Measurements from ENCODE around the gene KCNIP1.
A peak's percentile ranks its signal among the peaks of the same experiment; 100 is the strongest.

The KCNIP1 gene

DNA sequence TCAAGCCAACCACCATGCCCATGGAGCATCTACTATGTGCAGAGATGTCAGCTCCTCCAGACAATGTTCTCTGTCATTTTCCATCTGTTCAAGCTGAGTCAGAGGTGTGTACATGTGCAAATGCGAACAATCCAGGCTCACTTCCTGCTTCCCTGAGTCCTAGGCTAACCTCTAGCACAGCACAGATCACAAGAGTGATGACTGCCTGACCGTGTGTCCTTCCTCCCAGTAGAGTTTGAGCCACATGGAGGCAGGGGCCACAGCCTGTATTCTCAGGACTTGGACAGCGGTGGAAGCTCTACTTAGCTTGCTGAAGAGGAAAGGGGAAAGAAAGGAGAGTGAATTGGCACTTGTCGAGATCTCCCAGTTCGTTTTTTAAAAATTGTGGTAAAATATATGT is 87.2 kb downstream of the KCNIP1 start:
- Histone ChIP-seq H2BK12ac (ENCODE audit: low read length) (no peak overlapping the region), H3K36me3 (ENCODE audit: control insufficient read depth in 1 of 2, insufficient read depth in 2 of 2, low read length in 2 of 2) (no peaks in the 10 kb centered on the region), H3K4ac (ENCODE audit: low read depth, low read length) (no peak overlapping the region), H3K4me1 (ENCODE audit: control insufficient read depth in 1 of 2, insufficient read depth in 2 of 2, low read length in 2 of 2) (no peaks in the 10 kb centered on the region), H3K79me2 (ENCODE audit: control insufficient read depth, insufficient read depth, low read length, poor library complexity) (no peaks in the 10 kb centered on the region), H3K27ac (ENCODE audit: low read depth, low read length) (no peak overlapping the region), H3K23ac (ENCODE audit: low read length) (no peak overlapping the region), H4K91ac (ENCODE audit: low read depth, low read length) (no peak overlapping the region), H2BK120ac (ENCODE audit: insufficient read depth, low read length, poor library complexity) (no peak overlapping the region), H3K14ac (ENCODE audit: low read length) (no peak overlapping the region), H3K4me2 (ENCODE audit: low read length) (no peak overlapping the region), H3K9ac (ENCODE audit: low read length) (no peak overlapping the region), H4K12ac (ENCODE audit: low read depth, low read length) (no peak overlapping the region), H3K9me3 (ENCODE audit: insufficient read depth, low read depth, low read length) (no peaks in the 10 kb centered on the region), H3K18ac (ENCODE audit: low read length) (no peak overlapping the region), H4K8ac (ENCODE audit: low read depth, low read length) (no peak overlapping the region), H3K27me3 (ENCODE audit: insufficient read depth, low read length) (no peaks in the 10 kb centered on the region), H2BK5ac (ENCODE audit: low read depth, low read length, poor library complexity) (no peak overlapping the region), H2AFZ (ENCODE audit: insufficient read depth, low read length, poor library complexity) (no peak overlapping the region), H2AK5ac (ENCODE audit: low read length) (no peak overlapping the region), H3K79me1 (ENCODE audit: low read length) (no peaks in the 10 kb centered on the region), H3K4me3 (ENCODE audit: low read depth, low read length) (no peak overlapping the region)
- no peak for DNase-seq
- WGBS (ENCODE audit: extremely low coverage, insufficient coverage, insufficient read length): no CpG with 5 or more reads among the region's 5 CpGs

DNA sequence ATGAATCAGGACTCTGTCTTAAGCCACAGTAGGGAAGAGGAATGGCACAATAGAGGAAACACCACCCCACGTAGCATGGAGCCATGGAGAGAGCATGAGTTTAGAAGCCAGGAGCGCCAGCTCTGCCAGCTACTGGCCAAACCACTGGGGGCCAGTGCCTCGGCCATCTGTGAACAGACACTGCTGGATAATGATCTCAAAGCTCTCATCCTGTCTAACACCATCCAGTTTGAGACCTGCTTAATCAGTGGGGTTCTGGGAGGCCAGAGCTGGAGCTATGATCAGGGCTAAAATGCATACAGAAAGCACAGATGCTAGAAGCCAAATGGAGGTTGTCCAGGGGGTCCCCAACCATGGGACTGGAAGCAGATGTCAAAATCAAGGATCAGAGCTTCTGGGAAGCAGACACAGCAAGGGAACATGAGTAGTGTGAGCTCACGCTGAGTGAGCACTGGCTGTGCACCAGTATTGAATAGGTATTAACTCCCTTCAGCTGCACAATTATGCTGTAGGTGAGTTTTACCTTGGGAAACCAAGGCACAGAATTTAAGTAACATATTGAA is 92.7 kb downstream of the KCNIP1 start:
- H3K36me3 ChIP-seq (ENCODE audit: control insufficient read depth in 1 of 2, insufficient read depth in 2 of 2, low read length in 2 of 2): no peaks in the 10 kb centered on the region
- no peak overlapping the region for H4K12ac ChIP-seq (ENCODE audit: low read depth, low read length)
- no peak overlapping the region for H3K9ac ChIP-seq (ENCODE audit: low read length)
- H3K27me3 ChIP-seq (ENCODE audit: insufficient read depth, low read length): no peaks in the 10 kb centered on the region
- H3K9me3 ChIP-seq (ENCODE audit: insufficient read depth, low read depth, low read length): no peaks in the 10 kb centered on the region
- no peak overlapping the region for H4K8ac ChIP-seq (ENCODE audit: low read depth, low read length)
- H3K4me2 ChIP-seq (ENCODE audit: low read length): no peak overlapping the region
- DNase-seq: no peak
- no peak overlapping the region for H2BK5ac ChIP-seq (ENCODE audit: low read depth, low read length, poor library complexity)
- H2BK120ac ChIP-seq (ENCODE audit: insufficient read depth, low read length, poor library complexity): no peak overlapping the region
- no peaks in the 10 kb centered on the region for H3K79me1 ChIP-seq (ENCODE audit: low read length)
- no peaks in the 10 kb centered on the region for H3K79me2 ChIP-seq (ENCODE audit: control insufficient read depth, insufficient read depth, low read length, poor library complexity)
- no peak overlapping the region for H3K4me3 ChIP-seq (ENCODE audit: low read depth, low read length)
- H2AFZ ChIP-seq (ENCODE audit: insufficient read depth, low read length, poor library complexity): no peak overlapping the region
- peaks cover 19 to 22% of the 10 kb centered on the region in 2 experiments for H3K4me1 ChIP-seq (ENCODE audit: control insufficient read depth in 1 of 2, insufficient read depth in 2 of 2, low read length in 2 of 2)
- no peak overlapping the region for H3K14ac ChIP-seq (ENCODE audit: low read length)
- no peak overlapping the region for H3K4ac ChIP-seq (ENCODE audit: low read depth, low read length)
- H3K23ac ChIP-seq (ENCODE audit: low read length): no peak overlapping the region
- H2AK5ac ChIP-seq (ENCODE audit: low read length): no peak overlapping the region
- no CpG with 5 or more reads among the region's 4 CpGs for WGBS (ENCODE audit: extremely low coverage, insufficient coverage, insufficient read length)
- no peak overlapping the region for H3K18ac ChIP-seq (ENCODE audit: low read length)
- H3K27ac ChIP-seq (ENCODE audit: low read depth, low read length): peak overlapping the region; percentile 3
- H2BK12ac ChIP-seq (ENCODE audit: low read length): no peak overlapping the region
- H4K91ac ChIP-seq (ENCODE audit: low read depth, low read length): no peak overlapping the region

DNA sequence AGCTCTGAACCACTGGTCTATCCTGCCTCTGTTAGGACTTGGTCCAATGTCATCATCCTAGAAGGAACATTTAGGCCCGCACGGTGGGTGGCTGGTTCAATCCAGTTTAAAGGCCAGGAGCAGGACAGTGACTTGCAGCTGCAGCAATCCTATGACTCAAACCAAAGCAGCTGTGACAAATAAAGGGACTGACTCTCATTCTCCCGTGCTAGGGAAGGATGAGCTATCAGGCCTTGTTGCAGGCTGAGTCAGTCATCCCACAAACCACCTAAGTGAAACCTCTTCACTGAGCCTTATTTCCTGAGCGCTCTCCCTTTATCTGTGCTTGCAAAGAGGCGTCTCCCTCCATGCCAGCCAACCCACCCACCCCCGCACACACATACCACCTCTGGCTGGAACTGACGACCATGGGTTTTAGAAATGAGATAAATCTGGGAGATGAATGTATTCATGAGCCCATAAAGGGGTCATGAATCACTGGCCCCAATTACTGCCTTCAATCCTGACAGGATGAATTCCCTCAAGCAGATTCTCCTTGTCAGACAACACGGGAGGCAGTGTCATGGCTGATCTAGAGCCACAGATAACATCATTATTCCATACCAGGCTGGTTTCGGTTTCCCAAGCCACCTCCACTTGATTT is 93.4 kb downstream of the KCNIP1 start:
- H2BK12ac ChIP-seq (ENCODE audit: low read length): no peak overlapping the region
- no peaks in the 10 kb centered on the region for H3K27me3 ChIP-seq (ENCODE audit: insufficient read depth, low read length)
- WGBS (ENCODE audit: extremely low coverage, insufficient coverage, insufficient read length): no CpG with 5 or more reads among the region's 9 CpGs
- no peak overlapping the region for H3K14ac ChIP-seq (ENCODE audit: low read length)
- no peak overlapping the region for H4K8ac ChIP-seq (ENCODE audit: low read depth, low read length)
- H3K79me1 ChIP-seq (ENCODE audit: low read length): no peaks in the 10 kb centered on the region
- H3K4me1 ChIP-seq (ENCODE audit: control insufficient read depth in 1 of 2, insufficient read depth in 2 of 2, low read length in 2 of 2): peaks cover 19 to 22% of the 10 kb centered on the region in 2 experiments
- no peak overlapping the region for H2AK5ac ChIP-seq (ENCODE audit: low read length)
- H3K4ac ChIP-seq (ENCODE audit: low read depth, low read length): no peak overlapping the region
- DNase-seq: peak; percentile 61 to 76
- no peak overlapping the region for H4K12ac ChIP-seq (ENCODE audit: low read depth, low read length)
- H2BK120ac ChIP-seq (ENCODE audit: insufficient read depth, low read length, poor library complexity): no peak overlapping the region
- H2BK5ac ChIP-seq (ENCODE audit: low read depth, low read length, poor library complexity): no peak overlapping the region
- no peaks in the 10 kb centered on the region for H3K79me2 ChIP-seq (ENCODE audit: control insufficient read depth, insufficient read depth, low read length, poor library complexity)
- H3K9ac ChIP-seq (ENCODE audit: low read length): no peak overlapping the region
- H4K91ac ChIP-seq (ENCODE audit: low read depth, low read length): no peak overlapping the region
- H2AFZ ChIP-seq (ENCODE audit: insufficient read depth, low read length, poor library complexity): no peak overlapping the region
- H3K36me3 ChIP-seq (ENCODE audit: control insufficient read depth in 1 of 2, insufficient read depth in 2 of 2, low read length in 2 of 2): no peaks in the 10 kb centered on the region
- H3K23ac ChIP-seq (ENCODE audit: low read length): no peak overlapping the region
- H3K9me3 ChIP-seq (ENCODE audit: insufficient read depth, low read depth, low read length): no peaks in the 10 kb centered on the region
- peak overlapping the region; percentile 13 for H3K4me2 ChIP-seq (ENCODE audit: low read length)
- peak overlapping the region; percentile 3 for H3K27ac ChIP-seq (ENCODE audit: low read depth, low read length)
- no peak overlapping the region for H3K4me3 ChIP-seq (ENCODE audit: low read depth, low read length)
- no peak overlapping the region for H3K18ac ChIP-seq (ENCODE audit: low read length)

GRCh38 chr5:170597872-170598271 is 94.1 kb downstream of the KCNIP1 start:
- no peak overlapping the region for H3K18ac ChIP-seq (ENCODE audit: low read length)
- no peak overlapping the region for H3K9ac ChIP-seq (ENCODE audit: low read length)
- H3K79me2 ChIP-seq (ENCODE audit: control insufficient read depth, insufficient read depth, low read length, poor library complexity): no peaks in the 10 kb centered on the region
- H2BK5ac ChIP-seq (ENCODE audit: low read depth, low read length, poor library complexity): no peak overlapping the region
- H3K14ac ChIP-seq (ENCODE audit: low read length): peak overlapping the region; percentile 0
- peaks cover 19 to 22% of the 10 kb centered on the region in 2 experiments for H3K4me1 ChIP-seq (ENCODE audit: control insufficient read depth in 1 of 2, insufficient read depth in 2 of 2, low read length in 2 of 2)
- no peak overlapping the region for H2BK12ac ChIP-seq (ENCODE audit: low read length)
- no CpG with 5 or more reads among the region's 8 CpGs for WGBS (ENCODE audit: extremely low coverage, insufficient coverage, insufficient read length)
- DNase-seq: no peak
- H3K4ac ChIP-seq (ENCODE audit: low read depth, low read length): no peak overlapping the region
- peak overlapping the region; percentile 27 for H3K27ac ChIP-seq (ENCODE audit: low read depth, low read length)
- peak overlapping the region; percentile 30 for H4K91ac ChIP-seq (ENCODE audit: low read depth, low read length)
- no peaks in the 10 kb centered on the region for H3K27me3 ChIP-seq (ENCODE audit: insufficient read depth, low read length)
- H3K4me3 ChIP-seq (ENCODE audit: low read depth, low read length): no peak overlapping the region
- no peak overlapping the region for H4K12ac ChIP-seq (ENCODE audit: low read depth, low read length)
- H3K9me3 ChIP-seq (ENCODE audit: insufficient read depth, low read depth, low read length): no peaks in the 10 kb centered on the region
- H3K23ac ChIP-seq (ENCODE audit: low read length): no peak overlapping the region
- no peaks in the 10 kb centered on the region for H3K79me1 ChIP-seq (ENCODE audit: low read length)
- no peak overlapping the region for H2AFZ ChIP-seq (ENCODE audit: insufficient read depth, low read length, poor library complexity)
- peak overlapping the region; percentile 25 for H2AK5ac ChIP-seq (ENCODE audit: low read length)
- H3K4me2 ChIP-seq (ENCODE audit: low read length): no peak overlapping the region
- no peaks in the 10 kb centered on the region for H3K36me3 ChIP-seq (ENCODE audit: control insufficient read depth in 1 of 2, insufficient read depth in 2 of 2, low read length in 2 of 2)
- no peak overlapping the region for H4K8ac ChIP-seq (ENCODE audit: low read depth, low read length)
- no peak overlapping the region for H2BK120ac ChIP-seq (ENCODE audit: insufficient read depth, low read length, poor library complexity)

Measured in trophoblast cell (in vitro differentiated cells and primary cell).